Right lobe of liver (tissue), 6 donors: ENCODE data around the gene TRABD2B. TPM values are rescaled to one million over a fixed set of nuclear protein-coding genes. Genes with fewer than 3 reads are reported as not detected.

Source experiments
- ATAC-seq, 4 donors: fragments of 200-7000 bp; cut with Tn5 transposase; one replicate each; pipeline ENCODE4 v1.9.1; 2020; ENCODE audit warnings: mild to moderate bottlenecking in 4 of 4, moderate library complexity in 4 of 4
- DNase-seq, 3 donors: peaks; one replicate each; pipeline ENCODE4 v3.0.0-alpha.2; 2020
- H3K27ac ChIP-seq, 3 donors: fragments of 200-600 bp; one replicate each; pipeline ENCODE4 v1.8.0; 2022
- H3K27me3 ChIP-seq, 2 donors: fragments of 200-600 bp; one replicate each; pipeline ENCODE4 v1.8.0; 2022
- H3K36me3 ChIP-seq, 4 donors: fragments of 200-600 bp; sonication (generic) in 1 of 4; one replicate each; pipeline versions ENCODE4 v1.5.1 to v1.8.0; 2017 to 2022; ENCODE audit warnings: control low read depth in 1 of 4
- H3K4me1 ChIP-seq, 4 donors: fragments of 200-600 bp; sonication (generic) in 1 of 4; one replicate each; pipeline versions ENCODE4 v1.5.1 to v1.8.0; 2017 to 2022; ENCODE audit warnings: control low read depth in 1 of 4
- H3K4me3 ChIP-seq, 3 donors: fragments of 200-600 bp; one replicate each; pipeline ENCODE4 v1.8.0; 2022
- H3K9me3 ChIP-seq, 4 donors: fragments of 200-600 bp; sonication (generic) in 1 of 4; one replicate each; pipeline versions ENCODE4 v1.5.1 to v1.8.0; 2017 to 2022; ENCODE audit warnings: control low read depth in 1 of 4
- POLR2A ChIP-seq: fragments of 450-650 bp; IDR thresholded peaks from one replicate; pipeline ENCODE4 v1.6.1; 2017; ENCODE audit warnings: antibody characterized with exemption, mild to moderate bottlenecking
- WGBS: methylation state at CpG from one replicate; pipeline ENCODE4 v1.1.6; 2018; ENCODE audit warnings: low coverage, low lambda C conversion rate; ENCODE audit not compliant: insufficient coverage; ENCODE audit errors: missing lambda C conversion rate; 5-methylcytosine and 5-hydroxymethylcytosine counted together
- intact Hi-C, 2 donors: fragments of 100-400 bp; cut with DNase I; formaldehyde crosslinking; loops; one replicate each; pipeline versions ENCODE4 v1.11.2 to v1.14.1; 2022
- total RNA-seq, 6 experiments: library from RNA; depleted of rRNA in 2 of 6; stranded (reverse); fragments of >200 nt in 2 of 6; fragmentation: NEBNext Ultra II Directional in 3 of 6; extraction: Animal tissue kit (Norgen Biotek cat#: 25700) in 3 of 6; gene quantifications; one replicate each; pipeline versions ENCODE4 v1.1.0 to v1.2.4, GENCODE V29; 2016 to 2023
- TF ChIP-seq, protein P1 (sequence below), 4 donors: fragments of 200-600 bp in 3 of 4; fragments of 450-650 bp in 1 of 4; IDR thresholded peaks; one replicate each; pipeline versions ENCODE4 v1.5.1 to v1.8.0; 2016 to 2022; ENCODE audit warnings: antibody characterized with exemption in 4 of 4, mild to moderate bottlenecking in 2 of 4
- donor health status: DM: no; HTN: yes; CAD: no.
- donor health status: DM: no; HTN: no; CAD: no.
- donor health status: DM: no; HTN: no; CAD: no.
- donor health status: DM: no; HTN: yes; CAD: no.
- donor health status: DM: no; HTN: yes; CAD: no.

TRABD2B gene
- total RNA-seq, 6 experiments from 2014 or later, result 0.55 to 9.5 (median 1.8) TPM

DNA sequence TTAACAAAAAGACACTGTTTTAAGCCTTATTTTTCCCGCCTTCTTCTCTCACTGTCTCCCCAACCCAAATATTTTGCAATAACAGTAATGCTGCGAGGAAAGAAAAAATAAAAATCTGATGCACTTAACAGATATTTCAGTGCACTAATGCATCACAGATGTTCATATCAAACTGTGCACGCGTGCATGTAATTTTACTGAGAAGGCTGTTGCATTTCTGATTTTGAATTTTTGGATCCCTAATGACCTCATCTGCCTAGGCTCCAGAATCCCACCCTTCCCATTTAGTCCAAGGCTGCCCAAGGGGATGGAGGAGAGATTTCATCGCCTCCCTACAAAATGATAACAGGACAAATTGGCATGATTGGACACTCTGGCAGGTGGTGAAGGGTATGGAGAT is 5.5 kb downstream of the TRABD2B start:
- Histone ChIP-seq H3K4me1 (peaks cover 0 to 34% (median 5%) of the 10 kb centered on the region in 4 donors), H3K27ac (no peak overlapping the region), H3K36me3 (no peaks in the 10 kb centered on the region), H3K4me3 (no peak overlapping the region), H3K27me3 (no peaks in the 10 kb centered on the region), H3K9me3 (no peaks in the 10 kb centered on the region)
- DNase-seq (no peak), ATAC-seq (no peak)
- WGBS, result 77% methylated on average over 5 of the region's 5 CpGs
- intact Hi-C loops, result loop anchor here in 1 of 2 donors (10.0 kb wide), 1 partner anchor 63 kb away; no protein-coding TSS in a partner anchor
- TF ChIP-seq, protein P1, sequence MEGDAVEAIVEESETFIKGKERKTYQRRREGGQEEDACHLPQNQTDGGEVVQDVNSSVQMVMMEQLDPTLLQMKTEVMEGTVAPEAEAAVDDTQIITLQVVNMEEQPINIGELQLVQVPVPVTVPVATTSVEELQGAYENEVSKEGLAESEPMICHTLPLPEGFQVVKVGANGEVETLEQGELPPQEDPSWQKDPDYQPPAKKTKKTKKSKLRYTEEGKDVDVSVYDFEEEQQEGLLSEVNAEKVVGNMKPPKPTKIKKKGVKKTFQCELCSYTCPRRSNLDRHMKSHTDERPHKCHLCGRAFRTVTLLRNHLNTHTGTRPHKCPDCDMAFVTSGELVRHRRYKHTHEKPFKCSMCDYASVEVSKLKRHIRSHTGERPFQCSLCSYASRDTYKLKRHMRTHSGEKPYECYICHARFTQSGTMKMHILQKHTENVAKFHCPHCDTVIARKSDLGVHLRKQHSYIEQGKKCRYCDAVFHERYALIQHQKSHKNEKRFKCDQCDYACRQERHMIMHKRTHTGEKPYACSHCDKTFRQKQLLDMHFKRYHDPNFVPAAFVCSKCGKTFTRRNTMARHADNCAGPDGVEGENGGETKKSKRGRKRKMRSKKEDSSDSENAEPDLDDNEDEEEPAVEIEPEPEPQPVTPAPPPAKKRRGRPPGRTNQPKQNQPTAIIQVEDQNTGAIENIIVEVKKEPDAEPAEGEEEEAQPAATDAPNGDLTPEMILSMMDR (IDR thresholded peaks at IDR 0.05), result no peak
- TF ChIP-seq POLR2A, result no peak

- TF ChIP-seq, protein P1 (IDR thresholded peaks at IDR 0.05), result no peak
- no peak for TF ChIP-seq POLR2A
- H3K27ac ChIP-seq, result no peak overlapping the region
- ATAC-seq (no peak), DNase-seq (no peak)
- H3K36me3 ChIP-seq, result no peaks in the 10 kb centered on the region
- no peaks in the 10 kb centered on the region for H3K27me3 ChIP-seq
- H3K4me1 ChIP-seq, result peaks cover 0 to 34% (median 5%) of the 10 kb centered on the region in 4 donors
- intact Hi-C loops, result loop anchor here in 1 of 2 donors (10.0 kb wide), 1 partner anchor 64 kb away; no protein-coding TSS in a partner anchor
- no peaks in the 10 kb centered on the region for H3K9me3 ChIP-seq
- H3K4me3 ChIP-seq, result no peak overlapping the region
- WGBS, result 88% methylated on average over 5 of the region's 5 CpGs
These were observed 6.0 kb downstream of the TRABD2B start for GRCh38 chr1:47991187-47991586.

GRCh38 chr1:47990286-47990685 is 6.9 kb downstream of the TRABD2B start:
- intact Hi-C loops, result loop anchor here in 1 of 2 donors (10.0 kb wide), 1 partner anchor 65 kb away; no protein-coding TSS in a partner anchor
- Histone ChIP-seq H3K4me1 (peaks cover 0 to 28% (median 5%) of the 10 kb centered on the region in 4 donors), H3K27ac (no peak overlapping the region), H3K9me3 (no peaks in the 10 kb centered on the region), H3K36me3 (no peaks in the 10 kb centered on the region), H3K27me3 (no peaks in the 10 kb centered on the region), H3K4me3 (no peak overlapping the region)
- 68% methylated on average over 3 of the region's 4 CpGs for WGBS
- no peak for TF ChIP-seq POLR2A
- TF ChIP-seq, protein P1 (IDR thresholded peaks at IDR 0.05), result no peak
- ATAC-seq (no peak), DNase-seq (no peak)

- ATAC-seq, result no peak
- Histone ChIP-seq H3K27ac (no peak overlapping the region), H3K4me3 (no peak overlapping the region), H3K9me3 (no peaks in the 10 kb centered on the region), H3K36me3 (no peaks in the 10 kb centered on the region), H3K4me1 (peaks cover 0 to 5% (median under 1%) of the 10 kb centered on the region in 4 donors), H3K27me3 (no peaks in the 10 kb centered on the region)
- TF ChIP-seq, protein P1 (IDR thresholded peaks at IDR 0.05), result no peak
- no peak for TF ChIP-seq POLR2A
- no peak for DNase-seq
- intact Hi-C loops, result no loop called here
- WGBS, result 93% methylated on average over 6 of the region's 11 CpGs
These were observed 9.6 kb downstream of the TRABD2B start for GRCh38 chr1:47987601-47988000.
